GM04503 (cell line): ENCODE measurements around the gene MSMB.
"Not testable (repeated sequence)": the region's sequence is repeated elsewhere in the genome, so short reads cannot be mapped to it uniquely, and the experiment has no call there.

Experiments
- DNase-seq: peaks from one replicate; pipeline ENCODE4 v3.0.0-alpha.2; 2012; ENCODE audit warnings: low read depth

Gene MSMB

DNA sequence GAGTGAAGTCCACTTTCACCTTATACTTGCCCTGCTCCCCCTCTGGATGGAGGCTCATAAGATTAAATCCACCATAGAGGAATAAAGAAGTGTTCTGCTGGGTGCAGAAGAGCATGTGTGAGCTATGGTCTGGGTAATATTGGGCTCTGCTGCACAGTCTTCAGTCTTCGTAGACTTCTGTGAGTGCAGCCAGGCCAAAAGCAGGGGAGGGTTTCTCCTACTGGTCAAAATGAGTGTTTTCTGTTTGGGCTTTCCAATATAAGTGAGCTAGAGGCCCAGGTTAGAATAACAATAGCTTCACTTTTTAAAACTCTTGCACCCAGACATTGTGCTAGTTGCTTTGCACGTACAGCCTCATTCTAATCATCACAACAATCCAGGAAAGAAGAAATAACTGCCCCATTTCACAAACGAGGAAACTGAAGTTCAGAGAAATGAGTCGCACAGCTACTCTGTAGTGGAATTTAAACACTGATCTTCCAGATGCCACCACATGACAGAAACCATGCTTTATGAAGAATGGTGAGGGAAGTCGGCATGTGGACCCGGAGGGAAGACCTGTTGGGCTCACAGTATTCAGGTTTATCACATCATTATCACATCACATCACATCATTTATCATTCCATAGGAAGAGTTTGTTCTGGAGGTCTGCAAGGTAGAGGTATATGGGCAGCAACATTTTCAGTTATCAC is 23.8 kb upstream of the MSMB start:
- DNase-seq: no peak

DNA sequence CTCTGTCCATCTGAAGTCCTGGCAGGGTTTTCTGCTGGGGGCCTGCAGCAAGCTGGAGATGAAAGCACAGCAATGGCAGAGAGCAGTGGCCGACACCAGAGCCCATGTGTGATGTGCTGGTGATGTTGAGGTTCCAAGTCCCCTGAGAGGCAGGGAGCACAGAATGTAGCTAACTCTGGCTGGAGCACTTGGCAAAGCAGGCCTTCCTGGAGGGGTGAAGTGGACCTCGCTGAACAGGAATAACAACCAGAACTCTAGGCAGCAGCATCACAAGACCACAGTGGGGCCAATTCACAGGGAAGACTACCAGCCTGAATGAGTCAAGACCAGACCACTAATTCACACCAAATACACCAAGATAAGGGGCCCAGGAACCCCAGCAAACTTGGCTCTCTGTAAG is 22.8 kb upstream of the MSMB start:
- no peak for DNase-seq

DNA sequence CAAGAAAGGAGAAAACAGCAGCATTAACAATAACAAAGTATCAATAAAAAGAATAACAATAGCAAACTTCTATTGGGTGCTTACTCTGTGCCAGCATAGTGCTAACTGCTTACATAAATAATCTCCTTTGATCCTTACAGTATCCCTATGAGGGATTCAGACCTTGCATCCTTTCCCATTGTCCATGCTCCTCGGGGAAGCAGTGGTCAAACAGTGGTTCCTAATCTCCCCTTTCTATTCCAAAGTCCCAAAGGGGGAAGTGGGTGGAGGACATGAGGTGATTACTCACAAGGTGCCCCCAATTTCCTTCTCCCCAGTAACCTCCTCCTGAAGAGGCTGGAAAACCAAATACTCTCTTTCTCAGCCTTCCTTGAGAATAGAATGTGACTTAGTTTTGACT is 22.0 kb upstream of the MSMB start:
- DNase-seq: no peak

DNA sequence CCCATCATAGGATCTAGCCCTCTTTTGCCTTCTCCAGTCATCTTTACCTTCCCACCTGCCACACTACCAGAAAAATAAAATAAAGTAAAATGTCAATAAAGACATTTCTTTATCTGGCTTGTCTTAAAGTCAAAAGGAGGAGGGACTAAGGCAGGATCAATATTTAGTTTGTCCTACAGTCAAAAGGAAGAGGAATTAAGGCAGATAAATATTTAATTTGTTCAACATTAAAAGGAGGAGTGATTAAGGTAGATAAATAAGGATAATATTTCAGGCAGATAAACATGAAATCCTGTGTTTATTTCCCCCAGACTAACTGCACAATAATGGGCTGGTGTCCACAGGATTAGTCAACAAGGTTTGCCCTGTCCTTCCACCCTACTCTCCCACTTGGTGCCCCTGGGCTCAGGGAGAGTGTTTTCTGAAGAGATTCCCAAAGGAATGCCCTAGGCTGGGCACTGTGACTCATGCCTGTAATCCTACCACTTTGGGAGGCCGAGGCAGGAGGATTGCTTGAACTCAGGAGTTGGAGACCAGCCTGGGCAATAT is 18.3 kb upstream of the MSMB start:
- no peak for DNase-seq

DNA sequence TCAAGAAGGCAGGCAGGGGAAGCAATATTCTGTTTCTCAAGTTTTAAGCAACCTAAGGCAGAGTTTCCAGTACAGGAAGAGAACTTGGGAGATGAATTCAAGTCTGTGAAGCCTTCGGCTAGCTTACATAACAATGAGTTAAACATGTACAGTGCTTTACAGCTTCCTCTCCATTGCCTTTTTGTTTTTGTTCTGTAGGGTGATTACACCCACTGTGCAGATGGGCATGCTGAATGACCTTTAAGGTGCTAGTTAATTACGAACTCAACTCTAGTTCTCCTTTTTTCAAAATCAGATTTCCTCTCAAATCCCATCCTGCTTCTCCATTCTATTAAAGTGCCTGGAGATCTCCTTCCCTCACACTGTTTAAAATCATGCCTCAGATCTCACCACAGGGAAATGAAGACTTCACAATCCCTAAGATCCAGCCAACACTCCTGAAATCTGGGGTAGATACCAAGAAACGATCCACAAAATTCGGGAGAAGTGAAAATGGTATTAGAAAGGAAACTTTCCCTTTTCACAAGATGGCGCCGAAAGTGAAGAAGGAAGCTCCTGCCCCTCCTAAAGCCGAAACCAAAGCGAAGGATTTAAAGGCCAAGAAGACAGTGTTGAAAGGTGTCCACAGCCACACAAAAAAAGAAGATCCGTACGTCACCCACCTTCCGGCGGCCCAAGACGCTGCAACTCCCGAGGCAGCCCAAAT is 16.8 kb upstream of the MSMB start:
- no peak for DNase-seq

DNA sequence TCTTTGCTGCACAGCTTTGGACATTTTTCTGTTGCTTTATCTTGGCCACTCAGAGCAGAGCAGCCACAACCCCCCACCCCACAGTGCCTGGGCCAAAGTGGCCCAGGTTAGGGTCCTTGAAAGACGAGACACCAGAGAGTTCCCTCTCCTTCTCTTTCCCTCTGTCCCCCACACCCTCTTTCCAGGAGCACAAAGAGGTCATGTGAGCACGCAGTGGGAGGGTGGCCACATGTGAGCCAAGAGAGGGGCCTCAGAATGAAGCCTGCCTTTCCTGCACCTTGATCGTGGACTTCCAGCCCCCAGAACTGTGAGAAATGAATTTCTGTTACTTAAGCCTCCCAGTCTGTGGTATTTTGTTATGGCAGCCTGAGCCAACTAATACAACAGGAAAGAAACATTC is 14.6 kb upstream of the MSMB start:
- DNase-seq: no peak

DNA sequence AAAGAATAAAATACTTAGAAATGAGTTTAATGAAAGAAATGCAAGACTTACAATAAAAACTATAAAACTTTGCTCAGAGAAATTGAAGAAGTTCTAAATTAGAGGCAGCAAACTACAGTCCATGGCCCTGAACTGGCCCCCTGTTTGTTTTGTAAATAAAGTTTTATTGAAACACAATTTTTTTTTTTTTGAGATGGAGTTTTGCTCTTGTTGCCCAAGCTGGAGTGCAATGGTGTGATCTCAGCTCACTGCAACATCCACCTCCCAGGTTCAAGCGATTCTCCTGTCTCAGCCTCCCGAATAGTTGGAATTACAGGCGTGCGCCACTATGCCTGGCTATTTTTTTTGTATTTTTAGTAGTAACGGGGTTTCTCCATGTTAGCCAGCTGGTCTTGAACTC is 11.9 kb upstream of the MSMB start:
- not testable (repeated sequence) for DNase-seq

DNA sequence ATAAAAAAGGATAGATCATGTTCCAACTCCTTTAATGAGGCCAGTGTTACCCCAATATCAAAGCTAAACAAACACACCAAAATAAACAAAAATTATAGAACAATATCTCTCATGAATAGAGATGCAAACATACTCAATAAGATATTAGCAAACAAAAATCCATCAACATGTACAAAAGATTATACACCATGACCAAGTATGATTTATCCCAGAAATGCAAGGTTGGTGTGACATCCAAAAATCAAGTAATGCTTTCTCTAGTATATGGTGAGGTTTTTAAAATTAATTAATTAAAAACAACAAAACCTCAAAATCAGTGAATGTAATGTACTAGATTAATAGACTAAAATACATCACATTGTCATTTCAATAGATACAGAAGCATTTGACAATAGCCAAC is 11.0 kb upstream of the MSMB start:
- no peak for DNase-seq

DNA sequence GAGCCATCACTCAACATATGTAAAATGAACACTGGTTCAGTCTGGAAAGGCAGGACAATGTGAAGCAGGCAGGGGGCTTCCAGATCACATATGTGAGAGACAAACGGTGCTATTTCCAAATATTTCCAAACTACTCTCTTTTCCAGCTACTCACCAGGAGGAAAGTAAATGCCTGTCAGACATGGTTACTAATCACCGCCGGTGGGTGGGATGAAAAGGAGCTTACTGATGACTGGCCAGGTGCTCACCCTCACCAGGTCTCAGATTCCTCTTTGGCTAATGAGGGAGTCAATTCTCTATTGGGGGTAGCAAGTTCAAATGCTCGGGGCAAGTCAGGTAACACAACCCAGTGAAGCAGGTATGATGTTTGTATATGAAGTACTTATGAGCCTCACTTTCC is 9.7 kb upstream of the MSMB start:
- DNase-seq: no peak

DNA sequence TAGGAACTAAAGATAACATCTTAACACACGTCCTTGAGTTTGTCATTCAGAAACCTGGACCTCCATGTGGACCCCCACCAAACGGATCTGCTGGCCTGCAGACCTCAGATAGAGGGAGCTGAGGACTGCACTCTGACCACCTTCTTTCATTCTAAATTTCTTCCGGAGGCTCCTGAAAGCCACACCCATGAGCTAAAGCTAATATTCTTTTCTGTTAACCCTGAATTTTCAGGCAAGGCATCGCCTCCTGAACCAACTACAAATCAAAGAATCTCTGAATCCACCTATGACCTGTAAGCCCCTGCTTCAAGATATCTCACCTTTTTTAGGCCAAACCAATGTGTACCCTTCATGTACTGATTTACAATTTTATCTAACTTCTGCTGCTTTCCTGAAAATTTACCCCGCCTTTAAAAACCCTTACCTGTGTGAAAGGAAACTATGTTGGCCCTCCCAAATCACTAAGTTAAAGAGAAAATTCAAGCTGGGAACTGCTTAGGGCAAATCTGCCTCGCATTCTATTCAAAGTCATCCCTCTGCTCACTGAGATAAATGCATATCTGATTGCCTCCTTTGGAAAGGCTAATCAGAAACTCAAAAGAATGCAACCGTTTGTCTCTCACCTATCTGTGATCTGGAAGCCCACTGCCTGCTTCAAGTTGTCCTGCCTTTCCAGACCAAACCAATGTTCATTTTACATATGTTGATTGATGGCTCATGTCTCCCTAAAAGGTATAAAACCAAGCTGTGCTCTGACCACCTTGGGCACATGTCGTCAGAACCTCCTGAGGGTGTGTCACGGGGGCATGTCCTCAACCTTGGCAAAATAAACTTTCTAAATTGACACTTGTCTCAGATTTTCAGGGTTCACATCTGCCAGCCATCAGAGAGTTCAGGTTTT is 7.7 kb upstream of the MSMB start:
- no peak for DNase-seq

DNA sequence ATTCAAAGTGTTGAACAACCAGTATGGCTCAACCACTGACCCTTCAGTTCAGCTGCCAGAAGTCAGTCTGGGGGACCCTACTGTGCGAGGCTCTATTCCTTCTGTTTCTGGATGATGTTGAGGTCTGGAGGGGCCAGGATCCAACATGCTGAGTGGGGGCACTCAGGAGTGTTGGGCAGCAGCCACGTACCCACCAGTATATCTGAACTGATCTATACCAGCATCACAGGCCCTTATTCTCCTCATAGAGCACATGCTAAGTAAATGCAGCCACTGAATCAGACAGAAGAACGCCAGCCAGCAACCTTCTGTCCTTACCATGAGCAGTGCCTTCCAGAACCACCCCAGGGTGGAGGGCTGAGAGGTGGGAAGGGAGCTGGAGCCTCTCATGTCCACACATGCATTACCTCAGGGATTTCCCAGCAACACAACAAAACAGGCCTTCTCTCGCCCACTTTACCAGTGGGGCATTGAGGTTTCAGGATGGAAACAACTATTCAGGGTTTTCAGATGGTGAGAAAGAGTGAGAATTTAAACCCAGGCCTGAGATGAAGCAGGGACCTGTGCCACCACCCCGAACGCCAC is 6.8 kb upstream of the MSMB start:
- DNase-seq: no peak

DNA sequence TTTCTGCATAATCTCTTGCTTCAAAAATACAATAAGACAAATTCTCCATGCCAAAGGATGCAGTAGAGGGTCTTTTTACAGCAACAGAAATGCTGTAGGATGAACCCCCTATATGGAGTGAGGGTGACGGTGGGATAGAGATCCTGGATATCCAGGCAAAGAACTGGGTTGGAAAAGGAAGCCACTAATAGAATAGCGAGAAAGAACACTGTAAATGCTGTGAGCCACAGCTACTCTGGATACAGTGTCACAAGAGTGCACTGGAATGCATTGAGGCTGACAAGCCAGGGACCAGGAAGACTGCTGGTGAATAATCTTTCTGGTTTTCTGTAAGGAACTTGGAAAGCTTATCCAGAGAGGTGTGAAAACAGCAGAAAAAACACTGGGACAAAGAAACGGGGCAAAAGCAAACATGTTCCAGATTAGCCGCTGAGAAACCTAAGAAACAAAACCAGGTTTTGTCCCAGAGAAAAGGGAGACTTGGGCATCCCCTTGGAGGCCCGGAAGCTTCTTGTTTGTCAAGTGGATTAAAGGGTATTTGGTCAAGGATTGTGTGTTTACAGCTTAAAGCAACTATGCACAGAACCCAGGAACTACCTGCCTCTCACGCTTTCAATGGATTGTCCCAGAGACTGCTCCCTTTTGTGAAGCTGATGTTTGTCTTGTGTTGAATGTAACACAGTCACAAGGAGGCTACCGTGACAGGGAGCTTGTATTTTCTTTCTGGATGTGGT is 6.2 kb upstream of the MSMB start:
- DNase-seq: no peak

DNA sequence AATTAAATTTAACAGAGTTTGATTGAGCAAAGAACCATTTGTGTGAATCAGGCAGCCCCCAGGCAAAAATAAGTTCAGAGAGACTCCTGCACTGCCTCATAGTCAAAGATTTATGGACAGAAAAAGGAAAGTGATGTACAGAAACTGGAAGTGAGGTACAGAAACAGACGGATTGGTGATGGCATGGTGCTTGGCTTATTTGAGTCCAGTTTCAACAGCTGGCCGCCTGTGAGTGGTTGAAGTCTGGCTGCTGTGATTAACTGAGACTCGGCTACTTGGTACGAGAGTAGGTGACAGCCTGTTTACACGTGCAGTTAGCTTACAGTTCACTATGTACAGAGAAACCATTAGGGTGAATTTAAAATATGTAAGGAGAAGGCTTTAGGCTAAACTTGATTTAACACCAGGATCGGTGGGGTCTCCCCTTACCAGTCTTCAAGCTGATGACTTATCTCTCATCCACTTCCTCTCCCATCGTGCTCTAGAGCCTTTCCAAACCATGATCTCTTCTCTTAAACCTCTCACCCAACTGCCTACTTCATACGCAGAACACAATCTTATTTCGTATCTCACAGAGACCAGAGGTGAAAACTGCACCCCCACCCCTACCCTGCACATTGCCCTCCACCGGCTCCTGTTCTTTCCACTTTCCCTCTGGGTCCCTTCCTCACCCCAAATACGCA is 5.0 kb upstream of the MSMB start:
- no peak for DNase-seq

DNA sequence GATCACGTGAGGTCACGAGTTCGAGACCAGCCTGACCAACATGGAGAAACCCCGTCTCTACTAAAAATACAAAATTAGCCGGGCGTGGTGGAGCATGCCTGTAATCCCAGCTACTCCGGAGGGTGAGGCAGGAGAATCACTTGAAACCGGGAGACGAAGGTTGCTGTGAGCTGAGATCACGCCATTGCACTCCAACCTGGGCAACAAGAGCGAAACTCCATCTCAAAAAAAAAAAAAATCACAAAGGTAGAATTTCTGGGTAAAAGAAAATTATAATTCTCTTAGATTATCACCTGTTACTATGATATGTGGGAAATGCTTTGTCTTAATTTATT is 3.4 kb upstream of the MSMB start:
- not testable (repeated sequence) for DNase-seq

DNA sequence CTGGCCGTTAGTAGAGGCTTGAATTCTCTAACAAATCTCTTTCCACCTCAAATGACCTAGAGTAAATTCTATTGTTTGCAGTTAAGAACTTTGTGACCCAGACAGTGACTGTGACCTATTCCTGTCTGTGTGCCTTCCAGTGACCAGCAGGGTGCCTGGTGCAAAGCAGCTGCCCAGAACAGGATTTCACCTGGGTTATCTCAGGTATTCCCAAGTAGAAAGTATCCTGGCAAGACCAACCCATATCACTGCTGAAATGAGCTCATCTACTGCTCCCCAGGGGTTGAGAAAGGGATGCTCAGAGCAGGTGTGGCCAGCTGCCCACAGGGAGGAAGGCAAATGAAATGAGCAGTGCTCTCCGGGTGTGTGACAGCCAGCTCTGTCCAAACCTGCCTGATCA is 2.1 kb upstream of the MSMB start:
- DNase-seq: no peak

DNA sequence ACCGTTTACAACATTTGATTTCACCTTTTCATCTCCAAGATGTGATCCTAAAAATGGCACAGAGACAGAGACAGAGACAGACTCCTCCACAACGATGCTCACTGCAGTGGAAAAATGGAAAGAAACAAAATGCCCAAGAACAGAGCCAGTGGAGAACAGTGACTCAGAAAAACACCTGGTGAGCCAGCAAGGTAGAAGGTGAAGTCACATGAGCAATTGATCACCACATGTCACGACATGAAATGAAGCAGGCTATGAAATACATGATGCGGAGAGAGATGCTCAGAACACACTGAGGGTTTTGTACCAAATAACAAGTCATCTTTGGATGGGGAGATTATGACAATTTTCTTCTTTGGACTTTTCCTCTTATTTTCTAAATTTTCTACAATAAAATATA is 3.5 kb downstream of the MSMB start:
- no peak for DNase-seq

DNA sequence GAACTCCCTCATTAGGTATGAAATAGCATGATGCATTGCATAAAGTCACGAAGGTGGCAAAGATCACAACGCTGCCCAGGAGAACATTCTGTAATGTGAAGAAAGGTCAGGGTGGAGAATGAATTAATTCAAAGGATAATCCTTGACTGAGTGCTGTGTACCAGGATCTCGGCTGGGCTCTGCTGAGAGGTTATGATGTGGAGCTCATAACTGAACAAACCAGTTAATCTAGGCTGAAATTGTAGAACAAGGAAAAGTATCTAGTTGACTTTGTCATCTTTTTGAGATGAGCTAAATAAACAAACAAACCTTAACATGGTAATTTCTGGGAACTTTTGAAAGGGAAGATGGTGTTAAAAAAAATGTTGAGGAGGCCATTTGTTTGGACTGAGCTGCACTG is 6.1 kb downstream of the MSMB start:
- no peak for DNase-seq

DNA sequence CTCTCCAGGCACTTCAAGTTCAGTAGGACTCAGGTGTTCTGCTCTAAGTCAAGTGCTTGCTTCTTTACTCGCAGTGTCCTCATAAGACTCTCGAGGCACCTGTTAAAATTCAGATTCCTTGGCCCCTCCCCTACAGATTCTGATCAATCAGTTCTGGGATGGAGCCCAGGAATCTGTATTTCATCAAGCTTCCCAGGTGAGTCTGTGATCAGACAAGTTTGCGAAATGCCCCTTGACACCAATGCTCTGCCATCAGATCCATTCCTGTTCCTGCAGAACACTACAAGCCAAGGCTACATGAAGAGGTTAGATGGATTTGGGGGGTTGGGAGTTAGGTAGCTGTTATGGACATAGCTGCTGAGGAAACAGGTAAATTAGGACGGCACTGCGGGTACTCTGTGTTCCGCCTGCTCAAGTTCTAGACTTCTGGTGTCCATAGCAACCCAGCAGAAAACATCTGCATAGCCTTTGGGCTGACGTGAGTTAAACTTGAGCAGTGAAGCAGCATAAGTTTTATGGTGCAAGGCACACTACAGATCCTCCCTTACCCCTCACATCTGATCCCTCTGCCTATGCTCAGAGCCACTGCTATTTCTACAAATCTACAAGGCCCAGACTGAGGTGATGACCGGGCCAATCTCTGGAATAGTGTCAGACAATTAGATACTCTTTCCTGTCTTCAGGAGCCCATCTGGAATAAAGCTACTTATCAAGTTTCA is 8.8 kb downstream of the MSMB start:
- DNase-seq: no peak

DNA sequence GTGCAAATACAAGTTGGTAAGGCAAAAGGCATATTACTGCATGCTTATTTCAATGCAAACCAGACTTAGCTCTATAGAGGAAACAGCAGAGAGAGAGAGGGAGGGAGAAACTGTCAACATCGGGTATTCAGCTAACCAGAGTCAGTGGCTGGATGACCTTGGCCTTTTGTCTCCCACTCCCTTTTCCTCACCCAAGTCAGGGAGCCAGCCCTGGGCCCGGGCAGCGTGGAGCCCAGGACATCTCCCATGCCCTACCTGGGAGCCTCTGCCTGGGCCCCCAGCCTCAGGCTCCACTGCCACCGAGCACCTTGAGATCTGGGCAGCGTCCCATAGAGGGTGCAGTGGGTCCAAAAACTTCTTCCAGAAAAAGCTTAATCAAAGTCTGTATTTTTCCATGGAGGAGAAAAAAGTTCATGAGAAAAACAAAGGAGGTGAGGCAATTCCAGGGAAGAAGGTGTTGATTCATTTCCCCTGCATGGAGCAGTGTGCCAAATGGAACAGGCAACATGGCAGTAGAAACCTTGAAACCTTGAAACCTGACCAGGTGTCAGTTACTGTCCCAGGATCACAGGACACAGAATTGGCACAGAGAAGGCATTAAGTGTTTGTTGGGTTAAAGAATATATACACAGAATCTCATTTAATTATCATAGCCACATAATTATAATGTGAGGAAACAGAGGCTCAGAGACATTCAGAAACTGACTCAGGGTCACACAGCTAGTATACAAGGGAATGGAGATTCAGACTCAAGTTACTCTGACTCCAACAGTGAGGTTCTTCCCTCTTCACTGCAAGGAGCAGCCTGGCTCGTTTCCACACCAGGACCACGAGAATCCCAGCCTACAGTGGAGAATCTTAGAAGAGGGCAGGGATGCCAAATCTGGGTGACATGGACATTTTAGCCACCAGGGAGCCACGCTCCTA is 9.9 kb downstream of the MSMB start:
- DNase-seq: no peak
